ENCODE data around the gene AMIGO3. TPM values are rescaled to one million over a fixed set of nuclear protein-coding genes. Genes with fewer than 3 reads are reported as not detected.
"Not testable (repeated sequence)": the region's sequence is repeated elsewhere in the genome, so short reads cannot be mapped to it uniquely, and the experiment has no call there.

The AMIGO3 gene
- total RNA-seq, 1 experiment from 2014 or later = not detected

DNA sequence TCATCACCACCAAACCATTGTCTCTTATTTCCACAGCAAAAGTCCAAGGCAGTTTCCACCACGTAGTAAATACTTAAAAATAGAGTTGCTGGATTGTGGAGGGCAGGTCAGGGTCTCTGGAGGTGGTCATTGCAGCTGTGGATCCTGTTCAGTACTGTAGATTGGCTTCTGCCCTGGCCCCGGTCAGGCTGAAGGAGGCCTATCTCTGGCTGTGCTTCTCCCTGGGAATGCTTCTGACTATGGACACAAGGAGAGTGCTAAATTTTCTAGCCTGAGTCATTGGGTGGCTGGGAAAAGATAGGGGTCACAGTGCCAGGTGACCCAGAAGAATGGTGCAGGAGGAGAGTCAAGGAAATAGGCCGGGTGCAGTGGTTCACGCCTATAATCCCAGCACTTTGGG is 30.6 kb upstream of the AMIGO3 start:
- CTCF ChIA-PET = no interaction called here
- Mint-ChIP-seq H3K36me3 (ENCODE audit: insufficient read depth, unreplicated experiment) (peaks cover 47% of the 10 kb centered on the region), H3K4me1 (ENCODE audit: insufficient read depth, unreplicated experiment) (peaks cover 14% of the 10 kb centered on the region), H3K4me3 (ENCODE audit: unreplicated experiment) (no peak overlapping the region), H3K9me3 (ENCODE audit: unreplicated experiment) (no peaks in the 10 kb centered on the region), H3K27me3 (ENCODE audit: insufficient read depth, unreplicated experiment) (no peaks in the 10 kb centered on the region), H3K27ac (ENCODE audit: low read depth, unreplicated experiment) (no peak overlapping the region)
- no peak for DNase-seq (ENCODE audit: unreplicated experiment)
- TF ChIP-seq, protein P1, sequence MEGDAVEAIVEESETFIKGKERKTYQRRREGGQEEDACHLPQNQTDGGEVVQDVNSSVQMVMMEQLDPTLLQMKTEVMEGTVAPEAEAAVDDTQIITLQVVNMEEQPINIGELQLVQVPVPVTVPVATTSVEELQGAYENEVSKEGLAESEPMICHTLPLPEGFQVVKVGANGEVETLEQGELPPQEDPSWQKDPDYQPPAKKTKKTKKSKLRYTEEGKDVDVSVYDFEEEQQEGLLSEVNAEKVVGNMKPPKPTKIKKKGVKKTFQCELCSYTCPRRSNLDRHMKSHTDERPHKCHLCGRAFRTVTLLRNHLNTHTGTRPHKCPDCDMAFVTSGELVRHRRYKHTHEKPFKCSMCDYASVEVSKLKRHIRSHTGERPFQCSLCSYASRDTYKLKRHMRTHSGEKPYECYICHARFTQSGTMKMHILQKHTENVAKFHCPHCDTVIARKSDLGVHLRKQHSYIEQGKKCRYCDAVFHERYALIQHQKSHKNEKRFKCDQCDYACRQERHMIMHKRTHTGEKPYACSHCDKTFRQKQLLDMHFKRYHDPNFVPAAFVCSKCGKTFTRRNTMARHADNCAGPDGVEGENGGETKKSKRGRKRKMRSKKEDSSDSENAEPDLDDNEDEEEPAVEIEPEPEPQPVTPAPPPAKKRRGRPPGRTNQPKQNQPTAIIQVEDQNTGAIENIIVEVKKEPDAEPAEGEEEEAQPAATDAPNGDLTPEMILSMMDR (IDR thresholded peaks at IDR 0.05; ENCODE audit: unreplicated experiment) = no peak
- POLR2A ChIA-PET = interaction anchor here (0.7 kb wide), 2 partner anchors 94 to 262 kb away, joined by 3 read pairs; no protein-coding TSS in a partner anchor
- intact Hi-C loops (cut with micrococcal nuclease) = no loop called here
- BruUV-seq (replicated peaks) = no TSS peak

DNA sequence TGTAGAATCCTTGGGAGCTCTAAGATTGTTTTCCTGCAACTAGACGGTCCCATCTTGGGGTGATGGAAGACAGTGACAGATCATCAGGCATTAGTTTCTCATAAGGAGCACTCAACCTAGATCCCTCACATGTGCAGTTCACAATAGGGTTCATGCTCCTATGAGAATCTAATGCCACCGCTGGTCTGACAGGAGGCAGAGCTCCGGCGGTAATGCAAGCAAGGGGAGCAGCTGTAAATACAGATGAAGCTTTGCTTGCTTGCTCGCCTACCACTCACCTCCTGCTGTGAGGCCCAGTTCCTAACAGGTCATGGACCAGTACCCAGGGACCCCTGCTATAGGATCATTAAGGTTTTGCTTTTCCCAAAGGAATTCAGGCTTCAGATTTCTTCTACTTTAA is 29.4 kb upstream of the AMIGO3 start:
- H3K9me3 Mint-ChIP-seq (ENCODE audit: unreplicated experiment); H3K4me3 Mint-ChIP-seq (ENCODE audit: unreplicated experiment); H3K27me3 Mint-ChIP-seq (ENCODE audit: insufficient read depth, unreplicated experiment); H3K27ac Mint-ChIP-seq (ENCODE audit: low read depth, unreplicated experiment); BruUV-seq (replicated peaks); intact Hi-C loops (cut with micrococcal nuclease); DNase-seq (ENCODE audit: unreplicated experiment): not testable (repeated sequence)
- ChIA-PET POLR2A (interaction anchor here (0.6 to 1.9 kb wide), 4 partner anchors 9 to 192 kb away, joined by 3 to 7 read pairs (median 4); partner anchors contain the start of gene GMPPB), CTCF (interaction anchor here (0.8 to 1.0 kb wide), 2 partner anchors 37 to 77 kb away, joined by 3 read pairs; partner anchors contain the start of gene IP6K1)
- peaks cover 22% of the 10 kb centered on the region for H3K4me1 Mint-ChIP-seq (ENCODE audit: insufficient read depth, unreplicated experiment)
- H3K36me3 Mint-ChIP-seq (ENCODE audit: insufficient read depth, unreplicated experiment) = peaks cover 51% of the 10 kb centered on the region

DNA sequence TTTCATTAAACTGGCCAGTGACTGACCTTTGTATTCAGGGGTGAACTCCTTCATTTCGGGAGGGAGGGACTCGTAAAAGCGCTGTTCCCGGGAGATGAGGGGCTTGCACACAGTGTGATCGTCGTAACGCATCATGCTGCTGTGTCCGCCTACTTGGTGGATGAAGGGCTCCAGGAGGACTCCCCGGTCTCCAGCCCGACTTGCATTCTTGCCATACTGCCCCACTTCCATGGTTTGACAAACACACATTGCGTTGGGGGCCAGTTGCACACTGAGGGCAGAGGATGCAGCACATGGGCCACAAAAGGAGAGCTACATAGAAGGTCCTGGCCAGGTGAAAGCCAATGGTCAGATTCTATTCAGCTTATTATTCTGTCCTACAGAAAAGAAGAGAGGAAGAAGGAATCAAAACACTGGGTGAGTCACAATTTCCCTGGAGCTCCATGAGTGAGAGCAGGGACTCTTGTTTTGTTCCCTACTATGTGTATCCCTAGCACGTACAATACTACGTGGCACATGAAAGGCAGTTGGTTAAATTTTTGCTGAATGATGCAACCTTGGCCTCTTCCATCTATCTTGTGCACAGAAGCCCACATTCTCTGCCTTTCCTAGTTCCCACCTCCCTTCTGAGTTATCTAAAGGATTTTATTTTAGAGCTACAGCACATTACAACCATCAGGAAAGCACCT is 28.5 kb upstream of the AMIGO3 start:
- H3K9me3 Mint-ChIP-seq (ENCODE audit: unreplicated experiment) = no peaks in the 10 kb centered on the region
- TF ChIP-seq, protein P1 (IDR thresholded peaks at IDR 0.05; ENCODE audit: unreplicated experiment) = no peak
- no TSS peak for BruUV-seq (replicated peaks)
- CTCF ChIA-PET = interaction anchor here (0.8 kb wide), 1 partner anchor 38 kb away, joined by 3 read pairs; the partner anchor contains the start of gene IP6K1
- H3K36me3 Mint-ChIP-seq (ENCODE audit: insufficient read depth, unreplicated experiment) = peaks cover 45% of the 10 kb centered on the region
- peak; percentile 63 for DNase-seq (ENCODE audit: unreplicated experiment)
- no peaks in the 10 kb centered on the region for H3K27me3 Mint-ChIP-seq (ENCODE audit: insufficient read depth, unreplicated experiment)
- H3K4me3 Mint-ChIP-seq (ENCODE audit: unreplicated experiment) = no peak overlapping the region
- intact Hi-C loops (cut with micrococcal nuclease) = no loop called here
- peak overlapping the region; percentile 32 for H3K27ac Mint-ChIP-seq (ENCODE audit: low read depth, unreplicated experiment)
- POLR2A ChIA-PET = interaction anchor here (0.9 to 1.9 kb wide), 3 partner anchors 9 to 25 kb away, joined by 3 to 7 read pairs (median 4); partner anchors contain the start of gene GMPPB
- peaks cover 22% of the 10 kb centered on the region for H3K4me1 Mint-ChIP-seq (ENCODE audit: insufficient read depth, unreplicated experiment)

DNA sequence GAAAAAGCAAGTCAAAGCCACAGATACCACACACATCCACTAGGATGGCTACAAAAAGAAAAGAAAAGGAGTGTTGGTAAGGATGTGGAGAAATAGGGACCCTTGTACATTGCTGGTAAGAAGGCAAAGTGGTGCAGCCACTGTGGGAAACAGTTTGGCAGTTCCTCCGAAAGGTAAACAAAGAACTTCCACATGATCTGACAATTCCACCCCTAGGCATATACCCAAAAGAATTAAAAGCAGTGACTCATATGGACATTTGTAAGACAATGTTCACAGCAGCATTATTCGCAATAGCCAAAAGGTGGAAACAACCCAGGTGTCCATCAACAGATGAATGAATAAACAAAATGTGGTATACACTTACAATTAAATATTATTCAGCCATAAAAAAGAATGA is 26.5 kb upstream of the AMIGO3 start:
- H3K4me3 Mint-ChIP-seq (ENCODE audit: unreplicated experiment) = no peak overlapping the region
- peaks cover 60% of the 10 kb centered on the region for H3K36me3 Mint-ChIP-seq (ENCODE audit: insufficient read depth, unreplicated experiment)
- ChIA-PET CTCF (interaction anchor here (0.8 kb wide), 1 partner anchor 54 kb away, joined by 4 read pairs; no protein-coding TSS in a partner anchor), POLR2A (interaction anchor here (0.7 to 2.0 kb wide), 2 partner anchors 17 to 480 kb away, joined by 3 to 8 read pairs; no protein-coding TSS in a partner anchor)
- intact Hi-C loops (cut with micrococcal nuclease) = no loop called here
- no peaks in the 10 kb centered on the region for H3K27me3 Mint-ChIP-seq (ENCODE audit: insufficient read depth, unreplicated experiment)
- peak overlapping the region; percentile 35 for H3K27ac Mint-ChIP-seq (ENCODE audit: low read depth, unreplicated experiment)
- H3K9me3 Mint-ChIP-seq (ENCODE audit: unreplicated experiment) = no peaks in the 10 kb centered on the region
- TF ChIP-seq, protein P1 (IDR thresholded peaks at IDR 0.05; ENCODE audit: unreplicated experiment) = no peak
- peaks cover 22% of the 10 kb centered on the region for H3K4me1 Mint-ChIP-seq (ENCODE audit: insufficient read depth, unreplicated experiment)
- peak; percentile 88 for DNase-seq (ENCODE audit: unreplicated experiment)
- BruUV-seq (replicated peaks) = no TSS peak
